ENCODE measurements around the gene USP34. TPM values are rescaled to one million over a fixed set of nuclear protein-coding genes. Genes with fewer than 3 reads are reported as not detected.

USP34 gene
- total and polyA plus RNA-seq, 2 experiments from 2014 or later = 81.8 to 157 TPM

DNA sequence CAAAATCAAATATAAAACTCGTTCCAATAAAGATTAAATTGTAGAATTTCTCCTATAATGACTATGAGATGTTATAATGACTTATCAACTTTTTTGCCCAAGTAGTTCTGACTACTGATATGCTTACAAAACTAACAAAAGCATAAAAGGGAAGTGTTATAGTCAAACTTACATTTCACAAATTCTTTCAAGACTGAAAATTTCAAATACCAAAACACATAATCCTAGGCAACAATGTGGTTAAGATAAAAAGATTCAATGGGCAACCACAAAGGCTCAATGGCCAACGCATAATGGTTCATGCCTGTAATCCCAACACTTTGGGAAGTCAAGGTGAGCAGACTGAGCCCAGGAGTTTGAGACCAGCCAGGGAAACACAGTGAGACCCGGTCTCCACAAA lies 135.7 kb downstream of the USP34 start:
- no peaks in the 10 kb centered on the region for H3K79me2 ChIP-seq (replicated peaks; ENCODE audit: insufficient read depth)
- H3K27ac ChIP-seq (ENCODE audit: low read depth) = no peak overlapping the region
- Mint-ChIP-seq H3K27ac (0 out of 2 replicates have a peak overlapping the region, but pooled peaks have one; percentile 72), H3K9me3 (no peaks in the 10 kb centered on the region), H3K27me3 (ENCODE audit: insufficient read depth, low read depth, poor library complexity) (no peaks in the 10 kb centered on the region), H3K4me3 (no peak overlapping the region), H3K36me3 (ENCODE audit: low read depth) (peaks cover 4% of the 10 kb centered on the region; the same call in 1 of the 3 replicates), H3K4me1 (0 out of 3 replicates have a peak, but pooled peaks cover 3% of the 10 kb centered on the region)
- H3K27me3 ChIP-seq (ENCODE audit: insufficient read depth) = no peaks in the 10 kb centered on the region
- H4K20me1 ChIP-seq (replicated peaks; ENCODE audit: insufficient read depth) = peaks cover 3% of the 10 kb centered on the region
- H3K4me3 ChIP-seq = no peak overlapping the region
- DNase-seq (ENCODE audit: low spot score) (no peak), ATAC-seq (peak; percentile 29; the same call in 1 of the 3 replicates)
- peaks cover 7% of the 10 kb centered on the region; the same call in 1 of the 2 replicates for H3K36me3 ChIP-seq (ENCODE audit: insufficient read depth)
- no peaks in the 10 kb centered on the region for H3K9me2 ChIP-seq (ENCODE audit: insufficient read depth)
- H2AFZ ChIP-seq = no peak overlapping the region
- no peaks in the 10 kb centered on the region for H3F3A ChIP-seq (replicated peaks; ENCODE audit: low read depth)
- no peak overlapping the region for H3K4me2 ChIP-seq
- TF ChIP-seq EZH2phosphoT487 (IDR thresholded peaks at IDR 0.05; ENCODE audit: unreplicated experiment) = no peak
- TF ChIP-seq, protein P1, sequence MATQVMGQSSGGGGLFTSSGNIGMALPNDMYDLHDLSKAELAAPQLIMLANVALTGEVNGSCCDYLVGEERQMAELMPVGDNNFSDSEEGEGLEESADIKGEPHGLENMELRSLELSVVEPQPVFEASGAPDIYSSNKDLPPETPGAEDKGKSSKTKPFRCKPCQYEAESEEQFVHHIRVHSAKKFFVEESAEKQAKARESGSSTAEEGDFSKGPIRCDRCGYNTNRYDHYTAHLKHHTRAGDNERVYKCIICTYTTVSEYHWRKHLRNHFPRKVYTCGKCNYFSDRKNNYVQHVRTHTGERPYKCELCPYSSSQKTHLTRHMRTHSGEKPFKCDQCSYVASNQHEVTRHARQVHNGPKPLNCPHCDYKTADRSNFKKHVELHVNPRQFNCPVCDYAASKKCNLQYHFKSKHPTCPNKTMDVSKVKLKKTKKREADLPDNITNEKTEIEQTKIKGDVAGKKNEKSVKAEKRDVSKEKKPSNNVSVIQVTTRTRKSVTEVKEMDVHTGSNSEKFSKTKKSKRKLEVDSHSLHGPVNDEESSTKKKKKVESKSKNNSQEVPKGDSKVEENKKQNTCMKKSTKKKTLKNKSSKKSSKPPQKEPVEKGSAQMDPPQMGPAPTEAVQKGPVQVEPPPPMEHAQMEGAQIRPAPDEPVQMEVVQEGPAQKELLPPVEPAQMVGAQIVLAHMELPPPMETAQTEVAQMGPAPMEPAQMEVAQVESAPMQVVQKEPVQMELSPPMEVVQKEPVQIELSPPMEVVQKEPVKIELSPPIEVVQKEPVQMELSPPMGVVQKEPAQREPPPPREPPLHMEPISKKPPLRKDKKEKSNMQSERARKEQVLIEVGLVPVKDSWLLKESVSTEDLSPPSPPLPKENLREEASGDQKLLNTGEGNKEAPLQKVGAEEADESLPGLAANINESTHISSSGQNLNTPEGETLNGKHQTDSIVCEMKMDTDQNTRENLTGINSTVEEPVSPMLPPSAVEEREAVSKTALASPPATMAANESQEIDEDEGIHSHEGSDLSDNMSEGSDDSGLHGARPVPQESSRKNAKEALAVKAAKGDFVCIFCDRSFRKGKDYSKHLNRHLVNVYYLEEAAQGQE (IDR thresholded peaks at IDR 0.05; ENCODE audit: unreplicated experiment) = no peak
- TF ChIP-seq CREB1 (CRISPR knock-in tag; IDR thresholded peaks at IDR 0.05; ENCODE audit: low read depth) = no peak
- TF ChIP-seq POLR2AphosphoS5 (IDR thresholded peaks at IDR 0.05; ENCODE audit: low read depth) = no peak
- no peak for TF ChIP-seq ZNF331 (CRISPR knock-in tag; IDR thresholded peaks at IDR 0.05; ENCODE audit: low read depth)
- no peak for TF ChIP-seq EZH2 (IDR thresholded peaks at IDR 0.05; ENCODE audit: low read depth, unreplicated experiment)
- TF ChIP-seq, protein P2, sequence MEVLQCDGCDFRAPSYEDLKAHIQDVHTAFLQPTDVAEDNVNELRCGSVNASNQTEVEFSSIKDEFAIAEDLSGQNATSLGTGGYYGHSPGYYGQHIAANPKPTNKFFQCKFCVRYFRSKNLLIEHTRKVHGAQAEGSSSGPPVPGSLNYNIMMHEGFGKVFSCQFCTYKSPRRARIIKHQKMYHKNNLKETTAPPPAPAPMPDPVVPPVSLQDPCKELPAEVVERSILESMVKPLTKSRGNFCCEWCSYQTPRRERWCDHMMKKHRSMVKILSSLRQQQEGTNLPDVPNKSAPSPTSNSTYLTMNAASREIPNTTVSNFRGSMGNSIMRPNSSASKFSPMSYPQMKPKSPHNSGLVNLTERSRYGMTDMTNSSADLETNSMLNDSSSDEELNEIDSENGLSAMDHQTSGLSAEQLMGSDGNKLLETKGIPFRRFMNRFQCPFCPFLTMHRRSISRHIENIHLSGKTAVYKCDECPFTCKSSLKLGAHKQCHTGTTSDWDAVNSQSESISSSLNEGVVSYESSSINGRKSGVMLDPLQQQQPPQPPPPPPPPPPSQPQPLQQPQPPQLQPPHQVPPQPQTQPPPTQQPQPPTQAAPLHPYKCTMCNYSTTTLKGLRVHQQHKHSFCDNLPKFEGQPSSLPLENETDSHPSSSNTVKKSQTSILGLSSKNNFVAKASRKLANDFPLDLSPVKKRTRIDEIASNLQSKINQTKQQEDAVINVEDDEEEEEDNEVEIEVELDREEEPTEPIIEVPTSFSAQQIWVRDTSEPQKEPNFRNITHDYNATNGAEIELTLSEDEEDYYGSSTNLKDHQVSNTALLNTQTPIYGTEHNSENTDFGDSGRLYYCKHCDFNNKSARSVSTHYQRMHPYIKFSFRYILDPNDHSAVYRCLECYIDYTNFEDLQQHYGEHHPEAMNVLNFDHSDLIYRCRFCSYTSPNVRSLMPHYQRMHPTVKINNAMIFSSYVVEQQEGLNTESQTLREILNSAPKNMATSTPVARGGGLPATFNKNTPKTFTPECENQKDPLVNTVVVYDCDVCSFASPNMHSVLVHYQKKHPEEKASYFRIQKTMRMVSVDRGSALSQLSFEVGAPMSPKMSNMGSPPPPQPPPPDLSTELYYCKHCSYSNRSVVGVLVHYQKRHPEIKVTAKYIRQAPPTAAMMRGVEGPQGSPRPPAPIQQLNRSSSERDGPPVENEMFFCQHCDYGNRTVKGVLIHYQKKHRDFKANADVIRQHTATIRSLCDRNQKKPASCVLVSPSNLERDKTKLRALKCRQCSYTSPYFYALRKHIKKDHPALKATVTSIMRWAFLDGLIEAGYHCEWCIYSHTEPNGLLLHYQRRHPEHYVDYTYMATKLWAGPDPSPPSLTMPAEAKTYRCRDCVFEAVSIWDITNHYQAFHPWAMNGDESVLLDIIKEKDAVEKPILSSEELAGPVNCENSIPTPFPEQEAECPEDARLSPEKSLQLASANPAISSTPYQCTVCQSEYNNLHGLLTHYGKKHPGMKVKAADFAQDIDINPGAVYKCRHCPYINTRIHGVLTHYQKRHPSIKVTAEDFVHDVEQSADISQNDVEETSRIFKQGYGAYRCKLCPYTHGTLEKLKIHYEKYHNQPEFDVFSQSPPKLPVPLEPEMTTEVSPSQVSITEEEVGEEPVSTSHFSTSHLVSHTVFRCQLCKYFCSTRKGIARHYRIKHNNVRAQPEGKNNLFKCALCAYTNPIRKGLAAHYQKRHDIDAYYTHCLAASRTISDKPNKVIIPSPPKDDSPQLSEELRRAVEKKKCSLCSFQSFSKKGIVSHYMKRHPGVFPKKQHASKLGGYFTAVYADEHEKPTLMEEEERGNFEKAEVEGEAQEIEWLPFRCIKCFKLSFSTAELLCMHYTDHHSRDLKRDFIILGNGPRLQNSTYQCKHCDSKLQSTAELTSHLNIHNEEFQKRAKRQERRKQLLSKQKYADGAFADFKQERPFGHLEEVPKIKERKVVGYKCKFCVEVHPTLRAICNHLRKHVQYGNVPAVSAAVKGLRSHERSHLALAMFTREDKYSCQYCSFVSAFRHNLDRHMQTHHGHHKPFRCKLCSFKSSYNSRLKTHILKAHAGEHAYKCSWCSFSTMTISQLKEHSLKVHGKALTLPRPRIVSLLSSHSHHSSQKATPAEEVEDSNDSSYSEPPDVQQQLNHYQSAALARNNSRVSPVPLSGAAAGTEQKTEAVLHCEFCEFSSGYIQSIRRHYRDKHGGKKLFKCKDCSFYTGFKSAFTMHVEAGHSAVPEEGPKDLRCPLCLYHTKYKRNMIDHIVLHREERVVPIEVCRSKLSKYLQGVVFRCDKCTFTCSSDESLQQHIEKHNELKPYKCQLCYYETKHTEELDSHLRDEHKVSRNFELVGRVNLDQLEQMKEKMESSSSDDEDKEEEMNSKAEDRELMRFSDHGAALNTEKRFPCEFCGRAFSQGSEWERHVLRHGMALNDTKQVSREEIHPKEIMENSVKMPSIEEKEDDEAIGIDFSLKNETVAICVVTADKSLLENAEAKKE (CRISPR knock-in tag; IDR thresholded peaks at IDR 0.05) = no peak
- no peak for TF ChIP-seq NANOG (IDR thresholded peaks at IDR 0.05; ENCODE audit: borderline replicate concordance)
- no peak for TF ChIP-seq STAT1 (IDR thresholded peaks at IDR 0.05; ENCODE audit: unreplicated experiment)
- TF ChIP-seq ZNF114 (CRISPR knock-in tag; IDR thresholded peaks at IDR 0.05) = no peak
- no peak for TF ChIP-seq ETS1 (IDR thresholded peaks at IDR 0.05)
- TF ChIP-seq, protein P3, sequence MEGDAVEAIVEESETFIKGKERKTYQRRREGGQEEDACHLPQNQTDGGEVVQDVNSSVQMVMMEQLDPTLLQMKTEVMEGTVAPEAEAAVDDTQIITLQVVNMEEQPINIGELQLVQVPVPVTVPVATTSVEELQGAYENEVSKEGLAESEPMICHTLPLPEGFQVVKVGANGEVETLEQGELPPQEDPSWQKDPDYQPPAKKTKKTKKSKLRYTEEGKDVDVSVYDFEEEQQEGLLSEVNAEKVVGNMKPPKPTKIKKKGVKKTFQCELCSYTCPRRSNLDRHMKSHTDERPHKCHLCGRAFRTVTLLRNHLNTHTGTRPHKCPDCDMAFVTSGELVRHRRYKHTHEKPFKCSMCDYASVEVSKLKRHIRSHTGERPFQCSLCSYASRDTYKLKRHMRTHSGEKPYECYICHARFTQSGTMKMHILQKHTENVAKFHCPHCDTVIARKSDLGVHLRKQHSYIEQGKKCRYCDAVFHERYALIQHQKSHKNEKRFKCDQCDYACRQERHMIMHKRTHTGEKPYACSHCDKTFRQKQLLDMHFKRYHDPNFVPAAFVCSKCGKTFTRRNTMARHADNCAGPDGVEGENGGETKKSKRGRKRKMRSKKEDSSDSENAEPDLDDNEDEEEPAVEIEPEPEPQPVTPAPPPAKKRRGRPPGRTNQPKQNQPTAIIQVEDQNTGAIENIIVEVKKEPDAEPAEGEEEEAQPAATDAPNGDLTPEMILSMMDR (conservative IDR thresholded peaks at IDR 0.05; ENCODE audit: low read depth in 2 of 2) = no peak
- no peak for TF ChIP-seq JUNB (IDR thresholded peaks at IDR 0.05; ENCODE audit: unreplicated experiment)
- H3K4me1 ChIP-seq (ENCODE audit: insufficient read depth) = no peaks in the 10 kb centered on the region
